ENCODE data around the gene UBL5. TPM values are rescaled to one million over a fixed set of nuclear protein-coding genes. Genes with fewer than 3 reads are reported as not detected.

The UBL5 gene
- total RNA-seq, 2 donors from 2014 or later = 415 to 506 TPM

- H3K4me3 Mint-ChIP-seq = peak within 1 kb of the TSS; percentile 74
- Histone ChIP-seq H3K36me3 (ENCODE audit: control insufficient read depth, insufficient read depth, low read length) (peaks cover 32% of the 10 kb centered on the region), H3K9ac (ENCODE audit: extremely low read depth, low read length, poor library complexity, severe bottlenecking) (peak within 1 kb of the TSS; percentile 55), H3K27me3 (ENCODE audit: control insufficient read depth, insufficient read depth, low read length, poor library complexity, severe bottlenecking) (no peaks in the 10 kb centered on the region), H3K4me3 (ENCODE audit: low read length) (peak within 1 kb of the TSS; percentile 96), H3K27ac (ENCODE audit: low read depth, low read length) (peak within 1 kb of the TSS; percentile 18), H3K4me1 (ENCODE audit: control insufficient read depth, insufficient read depth, low read length) (peaks cover 5% of the 10 kb centered on the region), H3K9me3 (ENCODE audit: control insufficient read depth, low read length) (no peaks in the 10 kb centered on the region)
- H3K27me3 Mint-ChIP-seq (ENCODE audit: insufficient read depth) = no peaks in the 10 kb centered on the region
- peak; percentile 99 for DNase-seq
- H3K4me1 Mint-ChIP-seq = peaks cover 4% of the 10 kb centered on the region
- H3K9me3 Mint-ChIP-seq = no peaks in the 10 kb centered on the region
- H3K27ac Mint-ChIP-seq = peak within 1 kb of the TSS; percentile 81
- peak; percentile 74 for TF ChIP-seq CTCF (conservative IDR thresholded peaks at IDR 0.05)
- peaks cover 23% of the 10 kb centered on the region for H3K36me3 Mint-ChIP-seq (ENCODE audit: low read depth)
- 0 to 1% methylated on average over 19 to 73 of the region's 73 CpGs for WGBS, 2 experiments (ENCODE audit: insufficient coverage in 1 of 2, insufficient read length in 1 of 2)
Measured at GRCh38 chr19:9834726-9835506, 7.2 kb downstream of the UBL5 start, which contains the start of gene PIN1. TSS of gene PIN1 (plus strand) at chr19:9835318. CDS start at chr19:9835345, 27 bp downstream.

DNA sequence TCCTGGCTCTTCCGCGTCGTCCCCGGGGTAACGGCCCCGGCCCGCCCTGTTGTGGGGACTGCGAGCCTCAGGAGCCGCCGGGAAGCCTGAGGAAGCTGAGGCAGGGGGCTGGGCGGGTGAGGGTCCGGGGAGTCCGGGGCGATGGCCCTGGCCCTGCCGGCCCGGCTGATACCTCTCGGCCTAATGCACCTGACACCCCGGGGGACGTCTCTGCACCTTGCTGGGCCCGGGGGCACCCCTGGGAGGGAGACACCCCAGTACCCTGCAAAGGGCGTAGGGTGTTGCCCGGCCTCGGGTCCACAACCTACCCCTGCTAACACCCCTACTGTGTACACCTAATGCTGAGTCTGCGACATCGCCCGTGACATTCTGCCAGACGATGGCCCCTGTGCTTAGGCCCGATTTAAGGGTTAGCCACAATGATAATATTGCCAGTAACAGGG, 7.8 kb downstream of the UBL5 start:
- WGBS, 2 experiments (ENCODE audit: insufficient coverage in 1 of 2, insufficient read length in 1 of 2) = 3 to 4% methylated on average over 16 to 28 of the region's 28 CpGs
- peaks cover 4% of the 10 kb centered on the region for H3K4me1 Mint-ChIP-seq
- H3K27me3 Mint-ChIP-seq (ENCODE audit: insufficient read depth) = no peaks in the 10 kb centered on the region

GRCh38 chr19:9836021-9836420, 8.3 kb downstream of the UBL5 start:
- Histone ChIP-seq H3K36me3 (ENCODE audit: control insufficient read depth, insufficient read depth, low read length) (peaks cover 31% of the 10 kb centered on the region), H3K9ac (ENCODE audit: extremely low read depth, low read length, poor library complexity, severe bottlenecking) (peak overlapping the region; percentile 55), H3K27ac (ENCODE audit: low read depth, low read length) (no peak overlapping the region), H3K27me3 (ENCODE audit: control insufficient read depth, insufficient read depth, low read length, poor library complexity, severe bottlenecking) (no peaks in the 10 kb centered on the region), H3K4me1 (ENCODE audit: control insufficient read depth, insufficient read depth, low read length) (peaks cover 5% of the 10 kb centered on the region), H3K9me3 (ENCODE audit: control insufficient read depth, low read length) (no peaks in the 10 kb centered on the region), H3K4me3 (ENCODE audit: low read length) (peak overlapping the region; percentile 96)
- Mint-ChIP-seq H3K9me3 (no peaks in the 10 kb centered on the region), H3K4me3 (peak overlapping the region; percentile 74), H3K4me1 (peaks cover 4% of the 10 kb centered on the region), H3K36me3 (ENCODE audit: low read depth) (peaks cover 26% of the 10 kb centered on the region), H3K27ac (peak overlapping the region; percentile 38), H3K27me3 (ENCODE audit: insufficient read depth) (no peaks in the 10 kb centered on the region)
- 27 to 36% methylated on average over 5 of the region's 5 CpGs for WGBS, 2 experiments (ENCODE audit: insufficient coverage in 1 of 2, insufficient read length in 1 of 2)
- DNase-seq = no peak
- TF ChIP-seq CTCF (conservative IDR thresholded peaks at IDR 0.05) = no peak

More for the DNA sequence above, 7.8 kb downstream of the UBL5 start:
- Mint-ChIP-seq H3K9me3 (no peaks in the 10 kb centered on the region), H3K36me3 (ENCODE audit: low read depth) (peaks cover 23% of the 10 kb centered on the region), H3K4me3 (peak overlapping the region; percentile 74), H3K27ac (no peak overlapping the region)
- no peaks in the 10 kb centered on the region for H3K27me3 ChIP-seq (ENCODE audit: control insufficient read depth, insufficient read depth, low read length, poor library complexity, severe bottlenecking)
- H3K4me3 ChIP-seq (ENCODE audit: low read length) = peak overlapping the region; percentile 96
- peaks cover 5% of the 10 kb centered on the region for H3K4me1 ChIP-seq (ENCODE audit: control insufficient read depth, insufficient read depth, low read length)
- peaks cover 28% of the 10 kb centered on the region for H3K36me3 ChIP-seq (ENCODE audit: control insufficient read depth, insufficient read depth, low read length)
- DNase-seq = no peak
- H3K9ac ChIP-seq (ENCODE audit: extremely low read depth, low read length, poor library complexity, severe bottlenecking) = peak overlapping the region; percentile 55
- no peak overlapping the region for H3K27ac ChIP-seq (ENCODE audit: low read depth, low read length)
- no peak for TF ChIP-seq CTCF (conservative IDR thresholded peaks at IDR 0.05)
- H3K9me3 ChIP-seq (ENCODE audit: control insufficient read depth, low read length) = no peaks in the 10 kb centered on the region
